ENCODE data around the gene ATAD3C.
A peak's percentile ranks its signal among the peaks of the same experiment; 100 is the strongest.

The ATAD3C gene

DNA sequence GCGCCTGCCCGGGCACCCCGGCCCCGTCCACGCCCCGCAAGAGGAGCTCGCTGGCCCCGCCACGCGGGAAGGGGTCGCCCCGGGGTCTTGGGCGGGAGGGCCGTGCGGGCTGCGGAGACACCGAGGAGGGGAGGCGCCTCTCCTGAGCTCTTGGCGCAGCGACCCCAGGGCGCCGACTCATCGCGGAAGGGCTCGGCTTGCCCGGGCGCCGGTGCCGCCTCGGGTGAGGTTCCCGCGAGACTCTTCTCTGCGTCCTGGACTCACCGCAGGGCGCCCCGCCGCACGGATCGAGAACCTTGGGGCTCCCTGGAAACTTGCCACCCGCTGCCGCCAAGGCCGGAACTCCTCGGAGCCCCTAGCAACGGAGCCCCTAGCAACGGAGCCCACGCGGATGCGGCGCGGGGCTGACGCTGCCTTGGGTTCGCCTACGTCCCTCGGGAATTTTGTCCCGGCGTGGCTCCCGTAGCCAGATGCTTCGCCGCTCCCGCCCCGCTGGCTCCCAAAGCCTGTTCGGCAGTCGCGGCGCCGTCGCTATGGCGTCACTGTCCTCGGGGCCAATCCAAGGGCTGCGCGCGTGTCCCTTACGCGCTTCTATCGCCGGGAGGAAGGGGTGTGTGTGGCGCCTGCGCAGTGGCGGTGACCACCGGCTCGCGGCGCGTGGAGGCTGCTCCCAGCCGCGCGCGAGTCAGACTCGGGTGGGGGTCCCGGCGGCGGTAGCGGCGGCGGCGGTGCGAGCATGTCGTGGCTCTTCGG, 62.2 kb downstream of the ATAD3C start, which contains the start of gene ATAD3A (continued):
- TF ChIP-seq FEZF1 (tag by site-specific recombination; IDR thresholded peaks at IDR 0.05) (peak; percentile 20; the same call in 1 of the 2 replicates), ZEB2 (tag by site-specific recombination; IDR thresholded peaks at IDR 0.05) (peak; percentile 98), ZNF660 (tag by site-specific recombination; IDR thresholded peaks at IDR 0.05) (peak; percentile 83), ZNF76 (tag by site-specific recombination; IDR thresholded peaks at IDR 0.05; ENCODE audit: borderline replicate concordance, low read depth) (peak; percentile 93), ZBTB17 (tag by site-specific recombination; IDR thresholded peaks at IDR 0.05) (peak; percentile 99), ZNF324 (tag by site-specific recombination; IDR thresholded peaks at IDR 0.05) (peak; percentile 98), HOXA7 (CRISPR knock-in tag; IDR thresholded peaks at IDR 0.05; ENCODE audit: borderline replicate concordance) (no peak), ZNF544 (tag by site-specific recombination; IDR thresholded peaks at IDR 0.05) (no peak), MYNN (tag by site-specific recombination; IDR thresholded peaks at IDR 0.05; ENCODE audit: borderline replicate concordance) (peak; percentile 81; the same call in 1 of the 2 replicates), KLF1 (tag by site-specific recombination; IDR thresholded peaks at IDR 0.05) (peak; percentile 80), KLF16 (tag by site-specific recombination; IDR thresholded peaks at IDR 0.05) (peak; percentile 94; the same call in 1 of the 2 replicates), SP3 (tag by site-specific recombination; IDR thresholded peaks at IDR 0.05) (peak; percentile 69), ZNF391 (tag by site-specific recombination; IDR thresholded peaks at IDR 0.05; ENCODE audit: borderline replicate concordance, low read depth) (peak; percentile 96; the same call in 1 of the 2 replicates), ZNF423 (tag by site-specific recombination; IDR thresholded peaks at IDR 0.05) (peak; percentile 92), ZNF121 (tag by site-specific recombination; IDR thresholded peaks at IDR 0.05) (no peak), WT1 (tag by site-specific recombination; IDR thresholded peaks at IDR 0.05) (peak; percentile 56), ZSCAN23 (tag by site-specific recombination; IDR thresholded peaks at IDR 0.05) (peak; percentile 90; the same call in 1 of the 2 replicates), ZNF335 (tag by site-specific recombination; conservative IDR thresholded peaks at IDR 0.05) (peak; percentile 95), HOXC10 (CRISPR knock-in tag; IDR thresholded peaks at IDR 0.05) (no peak), SP7 (tag by site-specific recombination; IDR thresholded peaks at IDR 0.05) (peak; percentile 95), ZNF248 (tag by site-specific recombination; IDR thresholded peaks at IDR 0.05) (no peak), PRDM1 (tag by site-specific recombination; IDR thresholded peaks at IDR 0.05) (no peak), OVOL3 (tag by site-specific recombination; IDR thresholded peaks at IDR 0.05) (no peak)
- TF ChIP-seq, protein P1, sequence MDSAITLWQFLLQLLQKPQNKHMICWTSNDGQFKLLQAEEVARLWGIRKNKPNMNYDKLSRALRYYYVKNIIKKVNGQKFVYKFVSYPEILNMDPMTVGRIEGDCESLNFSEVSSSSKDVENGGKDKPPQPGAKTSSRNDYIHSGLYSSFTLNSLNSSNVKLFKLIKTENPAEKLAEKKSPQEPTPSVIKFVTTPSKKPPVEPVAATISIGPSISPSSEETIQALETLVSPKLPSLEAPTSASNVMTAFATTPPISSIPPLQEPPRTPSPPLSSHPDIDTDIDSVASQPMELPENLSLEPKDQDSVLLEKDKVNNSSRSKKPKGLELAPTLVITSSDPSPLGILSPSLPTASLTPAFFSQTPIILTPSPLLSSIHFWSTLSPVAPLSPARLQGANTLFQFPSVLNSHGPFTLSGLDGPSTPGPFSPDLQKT (IDR thresholded peaks at IDR 0.05; ENCODE audit: borderline replicate concordance, low read depth, low read length): no peak
- TF ChIP-seq, protein P2, sequence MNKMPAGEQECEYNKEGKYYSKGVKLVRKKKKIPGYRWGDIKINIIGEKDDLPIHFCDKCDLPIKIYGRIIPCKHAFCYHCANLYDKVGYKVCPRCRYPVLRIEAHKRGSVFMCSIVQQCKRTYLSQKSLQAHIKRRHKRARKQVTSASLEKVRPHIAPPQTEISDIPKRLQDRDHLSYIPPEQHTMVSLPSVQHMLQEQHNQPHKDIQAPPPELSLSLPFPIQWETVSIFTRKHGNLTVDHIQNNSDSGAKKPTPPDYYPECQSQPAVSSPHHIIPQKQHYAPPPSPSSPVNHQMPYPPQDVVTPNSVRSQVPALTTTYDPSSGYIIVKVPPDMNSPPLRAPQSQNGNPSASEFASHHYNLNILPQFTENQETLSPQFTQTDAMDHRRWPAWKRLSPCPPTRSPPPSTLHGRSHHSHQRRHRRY (tag by site-specific recombination; IDR thresholded peaks at IDR 0.05): no peak
- TF ChIP-seq, protein P3, sequence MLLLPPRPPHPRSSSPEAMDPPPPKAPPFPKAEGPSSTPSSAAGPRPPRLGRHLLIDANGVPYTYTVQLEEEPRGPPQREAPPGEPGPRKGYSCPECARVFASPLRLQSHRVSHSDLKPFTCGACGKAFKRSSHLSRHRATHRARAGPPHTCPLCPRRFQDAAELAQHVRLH (tag by site-specific recombination; IDR thresholded peaks at IDR 0.05): peak; percentile 75
- TF ChIP-seq, protein P4, sequence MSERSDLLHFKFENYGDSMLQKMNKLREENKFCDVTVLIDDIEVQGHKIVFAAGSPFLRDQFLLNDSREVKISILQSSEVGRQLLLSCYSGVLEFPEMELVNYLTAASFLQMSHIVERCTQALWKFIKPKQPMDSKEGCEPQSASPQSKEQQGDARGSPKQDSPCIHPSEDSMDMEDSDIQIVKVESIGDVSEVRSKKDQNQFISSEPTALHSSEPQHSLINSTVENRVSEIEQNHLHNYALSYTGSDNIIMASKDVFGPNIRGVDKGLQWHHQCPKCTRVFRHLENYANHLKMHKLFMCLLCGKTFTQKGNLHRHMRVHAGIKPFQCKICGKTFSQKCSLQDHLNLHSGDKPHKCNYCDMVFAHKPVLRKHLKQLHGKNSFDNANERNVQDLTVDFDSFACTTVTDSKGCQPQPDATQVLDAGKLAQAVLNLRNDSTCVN (tag by site-specific recombination; optimal IDR thresholded peaks at IDR 0.05): peak; percentile 99
- TF ChIP-seq, protein P5, sequence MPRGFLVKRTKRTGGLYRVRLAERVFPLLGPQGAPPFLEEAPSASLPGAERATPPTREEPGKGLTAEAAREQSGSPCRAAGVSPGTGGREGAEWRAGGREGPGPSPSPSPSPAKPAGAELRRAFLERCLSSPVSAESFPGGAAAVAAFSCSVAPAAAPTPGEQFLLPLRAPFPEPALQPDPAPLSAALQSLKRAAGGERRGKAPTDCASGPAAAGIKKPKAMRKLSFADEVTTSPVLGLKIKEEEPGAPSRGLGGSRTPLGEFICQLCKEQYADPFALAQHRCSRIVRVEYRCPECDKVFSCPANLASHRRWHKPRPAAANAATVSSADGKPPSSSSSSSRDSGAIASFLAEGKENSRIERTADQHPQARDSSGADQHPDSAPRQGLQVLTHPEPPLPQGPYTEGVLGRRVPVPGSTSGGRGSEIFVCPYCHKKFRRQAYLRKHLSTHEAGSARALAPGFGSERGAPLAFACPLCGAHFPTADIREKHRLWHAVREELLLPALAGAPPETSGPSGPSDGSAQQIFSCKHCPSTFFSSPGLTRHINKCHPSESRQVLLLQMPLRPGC (tag by site-specific recombination; IDR thresholded peaks at IDR 0.05): peak; percentile 94
- TF ChIP-seq, protein P6, sequence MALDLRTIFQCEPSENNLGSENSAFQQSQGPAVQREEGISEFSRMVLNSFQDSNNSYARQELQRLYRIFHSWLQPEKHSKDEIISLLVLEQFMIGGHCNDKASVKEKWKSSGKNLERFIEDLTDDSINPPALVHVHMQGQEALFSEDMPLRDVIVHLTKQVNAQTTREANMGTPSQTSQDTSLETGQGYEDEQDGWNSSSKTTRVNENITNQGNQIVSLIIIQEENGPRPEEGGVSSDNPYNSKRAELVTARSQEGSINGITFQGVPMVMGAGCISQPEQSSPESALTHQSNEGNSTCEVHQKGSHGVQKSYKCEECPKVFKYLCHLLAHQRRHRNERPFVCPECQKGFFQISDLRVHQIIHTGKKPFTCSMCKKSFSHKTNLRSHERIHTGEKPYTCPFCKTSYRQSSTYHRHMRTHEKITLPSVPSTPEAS (tag by site-specific recombination; IDR thresholded peaks at IDR 0.05): 0 out of 2 replicates have a peak, but pooled peaks have one; percentile 34
- TF ChIP-seq, protein P7, sequence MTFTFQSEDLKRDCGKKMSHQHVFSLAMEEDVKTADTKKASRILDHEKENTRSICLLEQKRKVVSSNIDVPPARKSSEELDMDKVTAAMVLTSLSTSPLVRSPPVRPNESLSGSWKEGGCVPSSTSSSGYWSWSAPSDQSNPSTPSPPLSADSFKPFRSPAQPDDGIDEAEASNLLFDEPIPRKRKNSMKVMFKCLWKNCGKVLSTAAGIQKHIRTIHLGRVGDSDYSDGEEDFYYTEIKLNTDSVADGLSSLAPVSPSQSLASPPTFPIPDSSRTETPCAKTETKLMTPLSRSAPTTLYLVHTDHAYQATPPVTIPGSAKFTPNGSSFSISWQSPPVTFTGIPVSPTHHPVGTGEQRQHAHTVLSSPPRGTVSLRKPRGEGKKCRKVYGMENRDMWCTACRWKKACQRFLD (tag by site-specific recombination; IDR thresholded peaks at IDR 0.05): peak; percentile 68; the same call in 1 of the 2 replicates
- TF ChIP-seq, protein P8, sequence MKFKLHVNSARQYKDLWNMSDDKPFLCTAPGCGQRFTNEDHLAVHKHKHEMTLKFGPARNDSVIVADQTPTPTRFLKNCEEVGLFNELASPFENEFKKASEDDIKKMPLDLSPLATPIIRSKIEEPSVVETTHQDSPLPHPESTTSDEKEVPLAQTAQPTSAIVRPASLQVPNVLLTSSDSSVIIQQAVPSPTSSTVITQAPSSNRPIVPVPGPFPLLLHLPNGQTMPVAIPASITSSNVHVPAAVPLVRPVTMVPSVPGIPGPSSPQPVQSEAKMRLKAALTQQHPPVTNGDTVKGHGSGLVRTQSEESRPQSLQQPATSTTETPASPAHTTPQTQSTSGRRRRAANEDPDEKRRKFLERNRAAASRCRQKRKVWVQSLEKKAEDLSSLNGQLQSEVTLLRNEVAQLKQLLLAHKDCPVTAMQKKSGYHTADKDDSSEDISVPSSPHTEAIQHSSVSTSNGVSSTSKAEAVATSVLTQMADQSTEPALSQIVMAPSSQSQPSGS (tag by site-specific recombination; IDR thresholded peaks at IDR 0.05; ENCODE audit: low read depth): 0 out of 2 replicates have a peak, but pooled peaks have one; percentile 27

All from HEK293 (cell line).